ENCODE measurements around the gene COA6.

Gene COA6, protein sequence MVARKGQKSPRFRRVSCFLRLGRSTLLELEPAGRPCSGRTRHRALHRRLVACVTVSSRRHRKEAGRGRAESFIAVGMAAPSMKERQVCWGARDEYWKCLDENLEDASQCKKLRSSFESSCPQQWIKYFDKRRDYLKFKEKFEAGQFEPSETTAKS

DNA sequence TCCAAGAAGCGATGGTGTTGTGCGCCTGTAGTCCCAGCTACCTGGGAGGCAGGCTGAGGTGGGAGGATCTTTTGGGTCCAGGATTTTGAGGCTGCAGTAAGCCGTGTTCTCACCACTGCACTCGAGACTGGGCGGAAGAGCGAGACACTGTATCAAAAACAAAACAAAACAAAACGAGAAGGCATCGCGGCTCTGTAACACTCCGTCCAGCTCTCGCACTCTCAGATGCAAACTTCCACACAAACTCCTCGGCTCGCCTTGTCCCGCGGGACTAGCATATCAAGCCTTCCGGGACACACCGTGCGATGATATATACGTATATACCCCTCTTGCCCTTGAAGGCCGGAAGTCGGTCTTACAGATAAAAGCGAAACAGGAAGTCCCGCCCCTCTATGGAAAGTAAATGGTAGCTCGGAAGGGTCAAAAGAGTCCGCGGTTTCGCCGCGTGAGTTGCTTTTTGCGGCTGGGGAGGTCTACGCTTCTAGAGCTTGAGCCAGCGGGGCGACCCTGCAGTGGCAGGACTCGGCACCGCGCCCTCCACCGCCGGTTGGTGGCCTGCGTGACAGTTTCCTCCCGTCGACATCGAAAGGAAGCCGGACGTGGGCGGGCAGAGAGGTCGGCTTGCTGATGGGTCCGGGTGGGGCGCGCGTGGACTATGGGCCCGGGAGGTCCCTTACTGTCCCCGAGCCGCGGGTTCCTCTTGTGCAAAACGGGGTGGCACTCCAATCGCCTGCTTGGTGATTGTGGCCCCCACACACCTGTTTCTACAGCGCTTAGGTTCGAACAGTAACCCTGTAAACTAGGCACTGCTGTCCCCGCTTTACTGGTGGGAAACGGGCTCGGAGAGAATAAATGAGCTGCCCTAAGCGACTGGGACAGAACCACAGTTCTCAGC lies at the start of gene COA6:
COA6 (plus strand) TSS at position 393 of the 895 bp plus-strand sequence; CDS start at position 404, 11 bp downstream.
- Histone ChIP-seq H3K4me3 (ENCODE audit: low read depth in 1 of 2, low read length in 2 of 2) (peak within 1 kb of the TSS; percentile 87 to 95), H3K9me3 (ENCODE audit: control insufficient read depth in 1 of 2, low read length in 2 of 2) (no peaks in the 10 kb centered on the region), H3K27ac (ENCODE audit: low read length) (peak within 1 kb of the TSS; percentile 97), H3K27me3 (ENCODE audit: low read depth, low read length) (no peaks in the 10 kb centered on the region), H3K4me1 (ENCODE audit: control insufficient read depth in 1 of 2, insufficient read depth in 2 of 2, low read length in 2 of 2) (peaks cover 6 to 21% of the 10 kb centered on the region in 2 donors), H3K36me3 (ENCODE audit: control insufficient read depth in 1 of 2, insufficient read depth in 2 of 2, low read length in 2 of 2) (peaks cover 19 to 24% of the 10 kb centered on the region in 2 donors)

DNA sequence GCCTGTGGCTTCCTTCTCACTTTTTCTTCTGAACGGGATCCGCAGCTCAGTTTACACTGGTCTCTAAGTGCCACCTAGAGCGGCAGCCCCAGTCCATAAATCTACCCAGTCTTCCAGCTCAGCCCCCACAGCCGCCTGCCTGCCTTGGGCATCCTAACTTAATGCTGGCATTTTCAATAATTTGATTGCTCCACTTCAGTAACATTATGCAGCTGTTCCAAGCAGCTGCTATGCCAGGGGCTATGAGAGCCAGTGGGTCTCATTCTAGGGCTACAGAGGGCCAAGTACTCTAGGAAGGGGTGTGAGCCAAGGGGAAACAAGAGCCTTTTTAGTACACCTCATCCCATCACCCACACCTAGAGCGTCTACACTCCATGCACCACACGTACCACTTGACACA lies 48.4 kb upstream of the COA6 start:
- H3K27me3 ChIP-seq (ENCODE audit: low read depth, low read length): peaks cover 3% of the 10 kb centered on the region
- H3K9me3 ChIP-seq (ENCODE audit: control insufficient read depth in 1 of 2, low read length in 2 of 2): no peaks in the 10 kb centered on the region
- H3K27ac ChIP-seq (ENCODE audit: low read length): no peak overlapping the region
- no peak overlapping the region for H3K4me3 ChIP-seq (ENCODE audit: low read depth in 1 of 2, low read length in 2 of 2)
- peaks cover 0 to 7% of the 10 kb centered on the region in 2 donors for H3K4me1 ChIP-seq (ENCODE audit: control insufficient read depth in 1 of 2, insufficient read depth in 2 of 2, low read length in 2 of 2)
- H3K36me3 ChIP-seq (ENCODE audit: control insufficient read depth in 1 of 2, insufficient read depth in 2 of 2, low read length in 2 of 2): no peaks in the 10 kb centered on the region

DNA sequence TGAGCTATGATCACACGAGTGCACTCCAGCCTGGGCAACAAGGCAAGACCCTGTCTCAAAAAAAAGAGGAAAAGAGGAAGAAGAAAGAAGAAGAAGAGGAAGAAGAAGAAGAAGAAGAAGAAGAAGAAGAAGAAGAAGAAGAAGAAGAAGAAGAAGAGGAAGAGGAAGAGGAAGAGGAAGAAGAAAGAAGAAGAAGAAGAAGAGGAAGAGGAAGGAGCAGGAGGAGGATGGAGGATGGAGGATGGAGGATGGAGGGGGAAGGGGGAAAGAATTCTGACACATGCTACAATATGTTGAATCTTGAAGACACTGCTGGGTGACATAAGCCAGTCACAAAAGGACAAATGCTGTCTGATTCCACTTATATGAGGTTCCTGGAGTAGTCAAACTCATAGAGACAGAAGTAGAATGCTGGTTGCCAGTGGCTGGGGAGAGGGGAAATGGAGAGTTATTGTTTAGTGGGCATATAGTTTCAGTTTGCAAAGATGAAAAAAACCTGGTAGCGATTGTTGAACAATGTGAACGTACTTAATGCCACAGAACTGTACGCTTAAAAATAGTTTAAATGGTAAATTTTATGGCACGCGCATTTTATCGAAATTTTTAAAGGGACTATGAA lies 47.3 kb upstream of the COA6 start:
- H3K27ac ChIP-seq (ENCODE audit: low read length): no peak overlapping the region
- peak overlapping the region; percentile 51 to 52 for H3K4me3 ChIP-seq (ENCODE audit: low read depth in 1 of 2, low read length in 2 of 2)
- peaks cover 3% of the 10 kb centered on the region for H3K27me3 ChIP-seq (ENCODE audit: low read depth, low read length)
- H3K9me3 ChIP-seq (ENCODE audit: control insufficient read depth in 1 of 2, low read length in 2 of 2): no peaks in the 10 kb centered on the region
- H3K36me3 ChIP-seq (ENCODE audit: control insufficient read depth in 1 of 2, insufficient read depth in 2 of 2, low read length in 2 of 2): no peaks in the 10 kb centered on the region
- peaks cover 0 to 7% of the 10 kb centered on the region in 2 donors for H3K4me1 ChIP-seq (ENCODE audit: control insufficient read depth in 1 of 2, insufficient read depth in 2 of 2, low read length in 2 of 2)

DNA sequence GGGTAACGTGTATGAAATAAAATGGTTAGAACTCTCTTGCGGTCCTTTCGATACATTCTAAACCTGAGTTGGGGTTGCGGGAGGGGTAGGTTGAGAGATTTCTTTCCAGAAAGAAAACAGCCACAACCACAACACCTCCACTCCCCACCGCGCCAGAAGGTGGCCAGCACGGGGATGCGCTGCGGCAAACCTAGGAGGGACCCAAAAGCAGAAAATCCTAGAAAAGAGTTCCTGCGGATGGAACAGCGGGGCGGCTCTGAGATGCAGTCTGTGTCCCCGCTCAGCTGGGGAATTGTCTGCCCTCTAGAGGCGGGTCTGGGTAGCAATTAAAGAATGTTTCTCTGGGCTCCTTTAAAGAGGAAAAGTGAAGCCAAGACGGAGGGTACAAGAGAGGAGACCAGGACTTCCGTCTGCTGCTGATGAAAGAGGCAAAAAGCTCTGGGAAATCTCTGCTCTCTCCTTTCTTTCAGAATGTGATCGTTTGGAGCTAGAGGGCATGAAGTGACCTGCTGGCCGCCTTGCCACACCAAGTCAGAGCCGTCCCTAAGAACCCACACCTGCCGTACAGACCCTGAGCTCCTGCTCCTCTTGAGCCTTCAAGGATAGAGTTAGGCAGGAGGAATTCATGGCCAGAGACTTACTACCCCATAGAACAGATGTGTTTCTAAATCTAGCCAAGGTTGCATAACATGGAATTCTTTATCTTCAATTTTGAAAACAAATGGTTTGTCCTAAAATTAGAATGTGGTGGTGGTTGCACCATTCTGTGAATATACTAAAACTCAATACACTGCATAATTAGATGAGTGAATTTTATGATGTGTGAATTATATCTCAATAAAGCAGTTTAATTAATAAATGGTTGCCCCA lies 46.5 kb upstream of the COA6 start:
- peak overlapping the region; percentile 51 to 52 for H3K4me3 ChIP-seq (ENCODE audit: low read depth in 1 of 2, low read length in 2 of 2)
- no peaks in the 10 kb centered on the region for H3K9me3 ChIP-seq (ENCODE audit: control insufficient read depth in 1 of 2, low read length in 2 of 2)
- no peaks in the 10 kb centered on the region for H3K36me3 ChIP-seq (ENCODE audit: control insufficient read depth in 1 of 2, insufficient read depth in 2 of 2, low read length in 2 of 2)
- H3K4me1 ChIP-seq (ENCODE audit: control insufficient read depth in 1 of 2, insufficient read depth in 2 of 2, low read length in 2 of 2): peaks cover 0 to 7% of the 10 kb centered on the region in 2 donors
- H3K27ac ChIP-seq (ENCODE audit: low read length): no peak overlapping the region
- H3K27me3 ChIP-seq (ENCODE audit: low read depth, low read length): peaks cover 3% of the 10 kb centered on the region

DNA sequence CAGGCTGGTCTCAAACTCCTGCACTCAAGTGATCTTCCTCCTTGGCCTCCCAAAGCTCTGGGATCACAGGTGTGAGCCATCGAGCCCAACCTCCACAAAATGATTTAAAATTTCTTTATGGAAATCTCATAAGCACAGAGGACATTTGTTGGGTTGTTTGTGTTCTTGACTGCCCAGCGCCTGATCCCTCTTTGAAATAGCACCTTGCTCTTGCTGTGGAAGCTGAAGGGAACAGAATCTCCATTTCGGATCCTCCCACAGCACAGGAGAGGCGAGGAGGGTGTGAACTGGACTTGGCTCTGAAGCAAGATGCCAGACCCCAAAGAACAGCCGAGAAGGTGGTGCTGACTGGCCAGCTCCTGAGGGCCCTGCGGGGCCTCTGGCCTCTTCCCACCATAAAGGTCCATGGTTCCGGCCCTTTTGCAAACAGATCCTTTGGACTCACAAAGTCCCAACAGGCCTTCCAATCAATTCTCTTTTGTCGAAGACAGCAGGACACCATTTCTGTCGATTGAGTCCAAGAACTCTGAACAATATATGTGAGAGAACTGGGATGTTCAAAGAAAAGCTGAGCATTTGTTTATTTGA lies 45.6 kb upstream of the COA6 start:
- H3K9me3 ChIP-seq (ENCODE audit: control insufficient read depth in 1 of 2, low read length in 2 of 2): no peaks in the 10 kb centered on the region
- H3K4me3 ChIP-seq (ENCODE audit: low read depth in 1 of 2, low read length in 2 of 2): no peak overlapping the region
- H3K4me1 ChIP-seq (ENCODE audit: control insufficient read depth in 1 of 2, insufficient read depth in 2 of 2, low read length in 2 of 2): peaks cover 0 to 7% of the 10 kb centered on the region in 2 donors
- H3K27me3 ChIP-seq (ENCODE audit: low read depth, low read length): peaks cover 3% of the 10 kb centered on the region
- H3K36me3 ChIP-seq (ENCODE audit: control insufficient read depth in 1 of 2, insufficient read depth in 2 of 2, low read length in 2 of 2): no peaks in the 10 kb centered on the region
- no peak overlapping the region for H3K27ac ChIP-seq (ENCODE audit: low read length)

DNA sequence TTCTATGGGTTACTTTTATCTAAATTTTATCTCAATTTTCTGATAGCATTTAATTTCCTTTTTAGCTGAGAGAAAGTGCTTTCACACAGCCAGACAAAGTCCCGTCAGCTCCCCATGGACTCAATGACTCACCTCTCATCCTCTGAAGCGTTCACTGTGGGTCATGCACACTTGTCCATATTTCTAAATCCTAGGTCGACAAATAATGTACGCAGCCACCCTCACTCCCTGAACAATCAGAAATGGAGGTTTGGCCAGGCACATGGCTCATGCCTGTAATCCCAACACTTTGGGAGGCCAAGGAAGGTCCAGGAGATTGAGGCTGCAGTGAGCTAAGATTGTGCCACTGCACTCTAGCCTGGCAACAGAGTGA lies 42.4 kb upstream of the COA6 start:
- Histone ChIP-seq H3K27me3 (ENCODE audit: low read depth, low read length) (peaks cover 3% of the 10 kb centered on the region), H3K4me3 (ENCODE audit: low read depth in 1 of 2, low read length in 2 of 2) (no peak overlapping the region)

DNA sequence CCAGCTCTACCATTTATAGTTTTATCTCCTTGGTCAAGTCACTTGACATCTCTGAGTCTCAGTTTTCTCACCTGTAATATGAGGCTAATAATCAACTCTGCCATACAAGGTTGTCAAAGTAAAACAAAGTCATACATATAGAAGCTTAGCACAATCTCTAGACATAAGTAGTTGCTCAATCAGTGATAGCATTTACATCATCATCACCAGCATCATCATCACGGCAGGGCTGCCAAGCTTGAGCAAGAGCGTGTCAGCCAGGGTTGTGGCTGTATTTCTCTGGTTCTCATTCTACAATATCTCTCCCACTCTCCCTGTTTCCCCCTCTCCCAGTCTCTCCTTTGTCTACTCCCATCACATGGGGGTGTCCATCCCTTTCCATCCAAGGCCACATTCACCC lies 41.7 kb upstream of the COA6 start:
- H3K4me1 ChIP-seq (ENCODE audit: control insufficient read depth in 1 of 2, insufficient read depth in 2 of 2, low read length in 2 of 2): peaks cover 0 to 5% of the 10 kb centered on the region in 2 donors
- peaks cover 0 to 9% of the 10 kb centered on the region in 2 donors for H3K9me3 ChIP-seq (ENCODE audit: control insufficient read depth in 1 of 2, low read length in 2 of 2)
- no peaks in the 10 kb centered on the region for H3K36me3 ChIP-seq (ENCODE audit: control insufficient read depth in 1 of 2, insufficient read depth in 2 of 2, low read length in 2 of 2)
- no peak overlapping the region for H3K4me3 ChIP-seq (ENCODE audit: low read depth in 1 of 2, low read length in 2 of 2)
- H3K27ac ChIP-seq (ENCODE audit: low read length): no peak overlapping the region
- H3K27me3 ChIP-seq (ENCODE audit: low read depth, low read length): no peaks in the 10 kb centered on the region

More for the DNA sequence above, 42.4 kb upstream of the COA6 start:
- Histone ChIP-seq H3K27ac (ENCODE audit: low read length) (no peak overlapping the region), H3K4me1 (ENCODE audit: control insufficient read depth in 1 of 2, insufficient read depth in 2 of 2, low read length in 2 of 2) (peaks cover 0 to 7% of the 10 kb centered on the region in 2 donors), H3K36me3 (ENCODE audit: control insufficient read depth in 1 of 2, insufficient read depth in 2 of 2, low read length in 2 of 2) (no peaks in the 10 kb centered on the region), H3K9me3 (ENCODE audit: control insufficient read depth in 1 of 2, low read length in 2 of 2) (peaks cover 0 to 3% of the 10 kb centered on the region in 2 donors)

DNA sequence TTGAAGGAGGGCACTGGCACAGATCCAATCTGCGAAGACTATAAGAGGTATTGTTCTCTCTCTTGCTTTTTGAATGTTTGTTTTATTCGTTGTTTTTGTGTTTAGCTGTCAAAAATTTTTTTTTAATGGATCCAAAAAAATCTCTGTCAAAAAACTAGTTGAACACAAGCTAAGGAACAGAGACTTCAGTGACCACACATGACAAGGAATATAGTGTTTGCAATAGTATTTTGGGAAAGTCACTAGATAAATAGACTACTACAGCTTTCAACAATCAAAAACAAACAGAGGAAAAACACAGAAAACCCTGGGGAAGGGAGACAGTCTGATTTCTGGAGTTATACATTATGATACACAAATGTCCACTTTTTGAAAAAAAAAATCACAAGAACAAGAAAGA lies 36.9 kb upstream of the COA6 start:
- no peaks in the 10 kb centered on the region for H3K27me3 ChIP-seq (ENCODE audit: low read depth, low read length)
- no peaks in the 10 kb centered on the region for H3K4me1 ChIP-seq (ENCODE audit: control insufficient read depth in 1 of 2, insufficient read depth in 2 of 2, low read length in 2 of 2)
- no peak overlapping the region for H3K27ac ChIP-seq (ENCODE audit: low read length)
- peaks cover 14 to 18% of the 10 kb centered on the region in 2 donors for H3K9me3 ChIP-seq (ENCODE audit: control insufficient read depth in 1 of 2, low read length in 2 of 2)
- H3K4me3 ChIP-seq (ENCODE audit: low read depth in 1 of 2, low read length in 2 of 2): no peak overlapping the region
- no peaks in the 10 kb centered on the region for H3K36me3 ChIP-seq (ENCODE audit: control insufficient read depth in 1 of 2, insufficient read depth in 2 of 2, low read length in 2 of 2)

DNA sequence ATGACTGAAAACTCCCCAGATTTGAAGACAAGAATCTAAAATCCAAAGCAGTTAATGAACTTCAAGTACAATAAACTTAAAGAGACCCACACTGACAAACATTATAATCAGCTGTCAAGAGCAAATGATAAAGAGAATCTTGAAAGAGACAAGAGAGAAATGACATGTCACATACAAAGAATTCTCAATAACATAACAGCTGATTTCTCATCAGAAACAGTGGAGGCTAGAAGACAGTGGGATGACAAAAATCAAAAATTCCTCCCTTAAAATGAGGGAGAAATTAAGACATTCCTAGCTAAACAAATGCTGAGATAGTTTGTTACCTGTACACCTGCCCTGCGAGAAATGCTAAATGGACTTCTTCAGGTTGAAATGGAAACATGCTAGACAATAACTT lies 36.0 kb upstream of the COA6 start:
- no peaks in the 10 kb centered on the region for H3K36me3 ChIP-seq (ENCODE audit: control insufficient read depth in 1 of 2, insufficient read depth in 2 of 2, low read length in 2 of 2)
- no peak overlapping the region for H3K27ac ChIP-seq (ENCODE audit: low read length)

DNA sequence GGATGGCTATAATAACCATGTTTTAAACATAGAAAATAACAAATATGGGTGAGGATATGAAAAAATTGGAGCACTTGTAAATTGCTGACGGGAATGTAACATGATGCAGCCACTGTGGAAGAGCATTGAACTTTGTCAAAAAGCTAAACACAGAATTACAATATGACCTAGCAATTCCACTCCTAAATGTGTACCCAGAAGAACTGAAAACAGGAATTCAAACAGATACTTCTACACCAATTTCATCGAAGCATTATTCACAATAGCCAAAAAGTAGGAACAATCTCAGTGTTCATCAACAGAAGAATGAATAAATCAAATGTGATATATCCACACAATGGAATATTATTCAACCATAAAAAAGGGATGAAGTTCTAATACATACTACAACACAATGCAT lies 32.7 kb upstream of the COA6 start:
- Histone ChIP-seq H3K36me3 (ENCODE audit: control insufficient read depth in 1 of 2, insufficient read depth in 2 of 2, low read length in 2 of 2) (no peaks in the 10 kb centered on the region), H3K4me3 (ENCODE audit: low read depth in 1 of 2, low read length in 2 of 2) (no peak overlapping the region), H3K27ac (ENCODE audit: low read length) (no peak overlapping the region), H3K4me1 (ENCODE audit: control insufficient read depth in 1 of 2, insufficient read depth in 2 of 2, low read length in 2 of 2) (no peaks in the 10 kb centered on the region), H3K27me3 (ENCODE audit: low read depth, low read length) (no peaks in the 10 kb centered on the region), H3K9me3 (ENCODE audit: control insufficient read depth in 1 of 2, low read length in 2 of 2) (peaks cover 14 to 18% of the 10 kb centered on the region in 2 donors)

More for the DNA sequence above, 36.0 kb upstream of the COA6 start:
- Histone ChIP-seq H3K27me3 (ENCODE audit: low read depth, low read length) (no peaks in the 10 kb centered on the region), H3K9me3 (ENCODE audit: control insufficient read depth in 1 of 2, low read length in 2 of 2) (peaks cover 14 to 18% of the 10 kb centered on the region in 2 donors), H3K4me3 (ENCODE audit: low read depth in 1 of 2, low read length in 2 of 2) (no peak overlapping the region), H3K4me1 (ENCODE audit: control insufficient read depth in 1 of 2, insufficient read depth in 2 of 2, low read length in 2 of 2) (no peaks in the 10 kb centered on the region)

Data from muscle layer of duodenum (tissue), 2 donors.